IMR-90 (cell line): ENCODE results near the gene SPRR2A. TPM values are rescaled to one million over a fixed set of nuclear protein-coding genes. Genes with fewer than 3 reads are reported as not detected.

ENCODE experiments used
- ATAC-seq: fragments of 200-7000 bp; cut with Tn5 transposase; 2 replicates; pipeline ENCODE4 v1.9.1; 2020; ENCODE audit warnings: low read depth, mild to moderate bottlenecking, moderate library complexity
- BruUV-seq: library from RNA; stranded (reverse); fragments of 400-500 nt; replicated peaks from 2 replicates; lab custom pipeline; 2021; lab: Mats Ljungman, UMichigan
- CTCF ChIA-PET: fragments of 300-600 bp; formaldehyde crosslinking; extraction: SDS; loops from one replicate; lab custom pipeline; 2021; ENCODE audit warnings: antibody characterized with exemption; lab: Yijun Ruan, JAX
- POLR2A ChIA-PET: fragments of 300-600 bp; sonication (Branson Sonifier 250); formaldehyde crosslinking; loops from one replicate; lab custom pipeline; 2022; ENCODE audit warnings: antibody characterized with exemption; ENCODE audit not compliant: unreplicated experiment; lab: Charles Lee
- DNase-seq: peaks from one replicate; pipeline ENCODE4 v3.0.0; 2013
- H2AFZ ChIP-seq: replicated peaks from 2 replicates; pipeline ENCODE3; 2013; ENCODE audit warnings: low read length, mild to moderate bottlenecking; ENCODE audit not compliant: poor library complexity
- H2AK5ac ChIP-seq: 2 replicates; pipeline ENCODE4 v1.6.1; 2013; ENCODE audit warnings: low read depth, low read length, inconsistent platforms
- H2AK9ac ChIP-seq: replicated peaks from 2 replicates; pipeline ENCODE3; 2013; ENCODE audit warnings: mild to moderate bottlenecking, low read depth, low read length, moderate library complexity; ENCODE audit not compliant: poor library complexity
- H2BK120ac ChIP-seq: 2 replicates; pipeline ENCODE4 v1.6.1; 2013; ENCODE audit warnings: low read depth, low read length, inconsistent platforms
- H2BK15ac ChIP-seq: 3 replicates; pipeline ENCODE4 v1.6.1; 2013; ENCODE audit warnings: low read depth, low read length, inconsistent platforms
- H2BK20ac ChIP-seq: 2 replicates; pipeline ENCODE4 v1.6.1; 2013; ENCODE audit warnings: low read depth, mild to moderate bottlenecking, inconsistent platforms, low read length, moderate library complexity
- H2BK5ac ChIP-seq: 2 replicates; pipeline ENCODE4 v1.6.1; 2013; ENCODE audit warnings: mild to moderate bottlenecking, low read depth, low read length, inconsistent platforms; ENCODE audit not compliant: poor library complexity, severe bottlenecking
- H3K14ac ChIP-seq: replicated peaks from 2 replicates; pipeline ENCODE4 v1.6.1; 2013; ENCODE audit warnings: low read depth, low read length, inconsistent platforms
- H3K18ac ChIP-seq: 2 replicates; pipeline ENCODE4 v1.6.1; 2013; ENCODE audit warnings: low read depth, low read length, control low read depth
- H3K23ac ChIP-seq: 2 replicates; pipeline ENCODE4 v1.6.1; 2013; ENCODE audit warnings: low read depth, low read length, inconsistent platforms
- H3K27ac ChIP-seq: 2 replicates; pipeline ENCODE4 v1.5.1; 2013; ENCODE audit warnings: mild to moderate bottlenecking, control low read depth, low read length; ENCODE audit not compliant: insufficient read depth
- H3K27me3 ChIP-seq: 2 replicates; pipeline ENCODE4 v1.6.1; 2013; ENCODE audit warnings: low read length; ENCODE audit not compliant: control insufficient read depth, insufficient read depth
- H3K36me3 ChIP-seq: 2 replicates; pipeline ENCODE4 v1.6.1; 2013; ENCODE audit warnings: low read length, mixed read lengths; ENCODE audit not compliant: control insufficient read depth, insufficient read depth
- H3K4ac ChIP-seq: 2 replicates; pipeline ENCODE4 v1.6.1; 2013; ENCODE audit warnings: low read depth, low read length, inconsistent platforms
- H3K4me1 ChIP-seq: 2 replicates; pipeline ENCODE4 v1.6.1; 2013; ENCODE audit warnings: low read length, mixed read lengths; ENCODE audit not compliant: control insufficient read depth, insufficient read depth
- H3K4me2 ChIP-seq: 2 replicates; pipeline ENCODE4 v1.6.1; 2013; ENCODE audit warnings: low read depth, mild to moderate bottlenecking, control low read depth, low read length, moderate library complexity
- H3K4me3 ChIP-seq: 2 replicates; pipeline ENCODE4 v1.5.1; 2013; ENCODE audit warnings: low read depth, mild to moderate bottlenecking, control low read depth, low read length, moderate library complexity; ENCODE audit not compliant: insufficient read depth
- H3K56ac ChIP-seq: 2 replicates; pipeline ENCODE4 v1.6.1; 2013; ENCODE audit warnings: low read length, inconsistent platforms; ENCODE audit not compliant: insufficient read depth; ENCODE audit errors: extremely low read depth
- H3K79me1 ChIP-seq, 2 experiments: 2 replicates each; pipeline ENCODE4 v1.6.1; 2013; ENCODE audit warnings: low read length in 2 of 2, inconsistent platforms in 1 of 2, low read depth in 1 of 2
- H3K9ac ChIP-seq: 2 replicates; pipeline ENCODE4 v1.6.1; 2013; ENCODE audit warnings: low read depth, low read length, control low read depth
- H3K9me1 ChIP-seq: 2 replicates; pipeline ENCODE4 v1.6.1; 2013; ENCODE audit warnings: low read length, inconsistent platforms; ENCODE audit not compliant: insufficient read depth
- H3K9me3 ChIP-seq: 2 replicates; pipeline ENCODE4 v1.6.1; 2013; ENCODE audit warnings: low read length; ENCODE audit not compliant: control insufficient read depth, insufficient read depth
- H4K20me1 ChIP-seq: 2 replicates; pipeline ENCODE4 v1.6.1; 2013; ENCODE audit warnings: low read length, inconsistent platforms; ENCODE audit not compliant: insufficient read depth
- H4K5ac ChIP-seq: 2 replicates; pipeline ENCODE4 v1.6.1; 2013; ENCODE audit warnings: mild to moderate bottlenecking, low read depth, low read length, control low read depth
- H4K8ac ChIP-seq, 2 experiments: 2 replicates each; pipeline ENCODE4 v1.6.1; 2013; ENCODE audit warnings: low read depth in 2 of 2, low read length in 2 of 2, control low read depth in 1 of 2, inconsistent platforms in 1 of 2
- H4K91ac ChIP-seq: 2 replicates; pipeline ENCODE4 v1.6.1; 2013; ENCODE audit warnings: low read depth, low read length, inconsistent platforms; ENCODE audit not compliant: insufficient read depth
- BHLHE40 ChIP-seq: fragments of 150-350 bp; IDR thresholded peaks from 2 replicates; pipeline ENCODE4 v1.6.1; 2016; ENCODE audit warnings: mild to moderate bottlenecking, low read depth, low read length
- CEBPB ChIP-seq: IDR thresholded peaks from 2 replicates; pipeline ENCODE4 v1.6.1; 2012; ENCODE audit warnings: low read depth, low read length, improper control_type of control experiment
- CHD1 ChIP-seq: IDR thresholded peaks from 2 replicates; pipeline ENCODE4 v1.6.1; 2012; ENCODE audit warnings: low read depth, low read length, improper control_type of control experiment
- CTCF ChIP-seq: conservative IDR thresholded peaks from 2 replicates; pipeline ENCODE4 v1.5.1; 2012; ENCODE audit warnings: mild to moderate bottlenecking, low read depth, low read length, improper control_type of control experiment
- FOS ChIP-seq: fragments of 150-350 bp; IDR thresholded peaks from 2 replicates; pipeline ENCODE4 v1.6.1; 2016; ENCODE audit warnings: low read depth, low read length
- MAFK ChIP-seq: IDR thresholded peaks from 2 replicates; pipeline ENCODE4 v1.6.1; 2012; ENCODE audit warnings: low read depth, low read length, improper control_type of control experiment
- MAZ ChIP-seq: IDR thresholded peaks from 2 replicates; pipeline ENCODE4 v1.6.1; 2012; ENCODE audit warnings: low read depth, mild to moderate bottlenecking, low read length, improper control_type of control experiment, moderate library complexity, borderline replicate concordance
- MXI1 ChIP-seq: IDR thresholded peaks from 2 replicates; pipeline ENCODE4 v1.6.1; 2012; ENCODE audit warnings: low read depth, mild to moderate bottlenecking, low read length, moderate library complexity, borderline replicate concordance
- NFE2L2 ChIP-seq: fragments of 150-350 bp; IDR thresholded peaks from 2 replicates; pipeline ENCODE4 v1.6.1; 2016; ENCODE audit warnings: low read depth, mild to moderate bottlenecking, low read length
- POLR2A ChIP-seq: IDR thresholded peaks from 2 replicates; pipeline ENCODE4 v1.6.1; 2012; ENCODE audit warnings: mild to moderate bottlenecking, low read depth, low read length
- RAD21 ChIP-seq: IDR thresholded peaks from 2 replicates; pipeline ENCODE4 v1.6.1; 2012; ENCODE audit warnings: low read length, improper control_type of control experiment
- RCOR1 ChIP-seq: IDR thresholded peaks from 2 replicates; pipeline ENCODE4 v1.6.1; 2012; ENCODE audit warnings: mild to moderate bottlenecking, low read length, improper control_type of control experiment; ENCODE audit not compliant: insufficient replicate concordance
- RFX5 ChIP-seq: IDR thresholded peaks from 2 replicates; pipeline ENCODE4 v1.8.0; 2012; ENCODE audit warnings: low read depth, mild to moderate bottlenecking, low read length, moderate library complexity
- SMC3 ChIP-seq: fragments of 150-350 bp; IDR thresholded peaks from 2 replicates; pipeline ENCODE4 v1.6.1; 2016; ENCODE audit warnings: low read depth, mild to moderate bottlenecking, antibody characterized with exemption, low read length, moderate library complexity
- USF2 ChIP-seq: fragments of 150-350 bp; IDR thresholded peaks from 2 replicates; pipeline ENCODE4 v1.6.1; 2017; ENCODE audit warnings: mild to moderate bottlenecking, antibody characterized with exemption, low read length, low read depth
- WGBS, 2 experiments: methylation state at CpG; one replicate each; pipeline versions ENCODE4 v1.1.5 to v1.1.7; 2013; ENCODE audit warnings: missing lambda C conversion rate in 2 of 2; ENCODE audit not compliant: insufficient read length in 1 of 2; ENCODE audit errors: extremely low coverage in 2 of 2; 5-methylcytosine and 5-hydroxymethylcytosine counted together
- dilution Hi-C: fragments of 300-500 bp; cut with HindIII; formaldehyde crosslinking; loops from one replicate; pipeline ENCODE4 v1.14.3; 2018; ENCODE audit warnings: low sequenced_read_pairs; ENCODE audit not compliant: unreplicated experiment
- in situ Hi-C: fragments of 300-500 bp; cut with MboI; formaldehyde crosslinking; loops from 3 replicates; pipeline ENCODE4 v1.14.3; 2019; ENCODE audit warnings: low sequenced_read_pairs, inconsistent platforms, mixed read lengths
- intact Hi-C: fragments of 100-400 bp; cut with micrococcal nuclease; formaldehyde crosslinking; loops from 2 replicates; pipeline ENCODE4 v1.10.0; 2022
- polyA plus RNA-seq, 3 experiments: library from polyadenylated mRNA; depleted of rRNA; stranded (reverse); fragments of >200 nt; gene quantifications; 2 replicates each; pipeline ENCODE4 v1.2.3, GENCODE V29; 2012; ENCODE audit warnings: low replicate concordance in 1 of 3
- total RNA-seq: library from RNA; depleted of rRNA; stranded (reverse); fragments of >200 nt; gene quantifications from 2 replicates; pipeline ENCODE4 v1.2.3, GENCODE V29; 2012
- TF ChIP-seq, protein P1 (sequence below): fragments of 150-350 bp; IDR thresholded peaks from 2 replicates; pipeline ENCODE4 v1.6.1; 2016; ENCODE audit warnings: low read depth, mild to moderate bottlenecking, low read length, moderate library complexity, borderline replicate concordance

The SPRR2A gene
- total and polyA plus RNA-seq, 2 of the 4 experiments (the other 2 are of a cell fraction) = not detected

GRCh38 chr1:153049211-153049610 lies 8.1 kb downstream of the SPRR2A start:
- in situ Hi-C loops = no loop called here
- no TSS peak for BruUV-seq
- no peaks in the 10 kb centered on the region for H3K4me1 ChIP-seq

More at GRCh38 chr1:153049211-153049610, 8.1 kb downstream of the SPRR2A start:
- Histone ChIP-seq H3K56ac (no peak overlapping the region), H3K27me3 (no peaks in the 10 kb centered on the region), H4K5ac (no peak overlapping the region), H4K91ac (no peak overlapping the region), H3K4me3 (no peak overlapping the region), H2AK9ac (no peak overlapping the region), H2BK20ac (no peak overlapping the region), H3K9ac (no peak overlapping the region), H2AFZ (no peak overlapping the region), H3K36me3 (no peaks in the 10 kb centered on the region), H3K18ac (no peak overlapping the region), H4K8ac (no peak overlapping the region), H3K9me3 (no peaks in the 10 kb centered on the region), H3K9me1 (no peaks in the 10 kb centered on the region), H2BK5ac (no peak overlapping the region), H3K23ac (no peak overlapping the region), H3K4me2 (no peak overlapping the region), H3K4ac (no peak overlapping the region), H2BK120ac (no peak overlapping the region), H3K27ac (no peak overlapping the region), H2AK5ac (no peak overlapping the region), H3K14ac (no peak overlapping the region), H3K79me1 (no peaks in the 10 kb centered on the region), H2BK15ac (no peak overlapping the region), H4K20me1 (no peaks in the 10 kb centered on the region)
- WGBS, 2 experiments = no CpG with 5 or more reads among the region's 2 CpGs
- ATAC-seq (no peak), DNase-seq (no peak)
- intact Hi-C loops = no loop called here
- ChIA-PET POLR2A (no interaction called here), CTCF (no interaction called here)
- dilution Hi-C loops = no loop called here
- TF ChIP-seq RCOR1 = no peak
- TF ChIP-seq, protein P1, sequence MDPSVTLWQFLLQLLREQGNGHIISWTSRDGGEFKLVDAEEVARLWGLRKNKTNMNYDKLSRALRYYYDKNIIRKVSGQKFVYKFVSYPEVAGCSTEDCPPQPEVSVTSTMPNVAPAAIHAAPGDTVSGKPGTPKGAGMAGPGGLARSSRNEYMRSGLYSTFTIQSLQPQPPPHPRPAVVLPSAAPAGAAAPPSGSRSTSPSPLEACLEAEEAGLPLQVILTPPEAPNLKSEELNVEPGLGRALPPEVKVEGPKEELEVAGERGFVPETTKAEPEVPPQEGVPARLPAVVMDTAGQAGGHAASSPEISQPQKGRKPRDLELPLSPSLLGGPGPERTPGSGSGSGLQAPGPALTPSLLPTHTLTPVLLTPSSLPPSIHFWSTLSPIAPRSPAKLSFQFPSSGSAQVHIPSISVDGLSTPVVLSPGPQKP = no peak
- TF ChIP-seq RFX5 = no peak
- TF ChIP-seq RAD21 = no peak
- no peak for TF ChIP-seq CEBPB
- no peak for TF ChIP-seq SMC3
- TF ChIP-seq CHD1 = no peak
- TF ChIP-seq CTCF = no peak
- TF ChIP-seq MAZ = no peak
- TF ChIP-seq USF2 = no peak
- no peak for TF ChIP-seq MAFK
- TF ChIP-seq BHLHE40 = no peak
- TF ChIP-seq NFE2L2 = no peak
- no peak for TF ChIP-seq MXI1
- TF ChIP-seq POLR2A = no peak
- TF ChIP-seq FOS = no peak
